H1 (cell line): ENCODE results near the gene BNC2. TPM values are rescaled to one million over a fixed set of nuclear protein-coding genes. Genes with fewer than 3 reads are reported as not detected.

Source experiments
- MAX ChIP-seq: IDR thresholded peaks from 2 replicates; pipeline ENCODE4 v1.6.1; 2012; ENCODE audit warnings: inconsistent platforms
- NANOG ChIP-seq: IDR thresholded peaks from 2 replicates; pipeline ENCODE4 v1.6.1; 2011; ENCODE audit warnings: low read length, low read depth, mild to moderate bottlenecking, inconsistent platforms; ENCODE audit not compliant: insufficient read depth, poor library complexity, severe bottlenecking
- POLR2AphosphoS5 ChIP-seq: IDR thresholded peaks from 2 replicates; pipeline ENCODE4 v1.6.1; 2011; ENCODE audit warnings: low read depth, low read length
- RXRA ChIP-seq: IDR thresholded peaks from 2 replicates; pipeline ENCODE4 v1.6.1; 2011; ENCODE audit warnings: low read depth, mild to moderate bottlenecking, low read length, moderate library complexity; ENCODE audit not compliant: insufficient read depth
- SIN3A ChIP-seq, 2 experiments: IDR thresholded peaks in 1 of 2; conservative IDR thresholded peaks in 1 of 2; 2 replicates each; pipeline ENCODE4 v1.6.1; 2011 to 2012; ENCODE audit warnings: low read length in 2 of 2, improper control_type of control experiment in 1 of 2, low read depth in 1 of 2, mild to moderate bottlenecking in 1 of 2
- SIRT6 ChIP-seq: IDR thresholded peaks from one replicate; pipeline ENCODE4 v1.7.1; 2012; ENCODE audit warnings: low read length, inconsistent platforms
- TBP ChIP-seq: IDR thresholded peaks from 2 replicates; pipeline ENCODE4 v1.6.1; 2011; ENCODE audit warnings: low read depth, low read length, improper control_type of control experiment
- USF2 ChIP-seq: IDR thresholded peaks from 2 replicates; pipeline ENCODE4 v1.6.1; 2011; ENCODE audit warnings: low read length, improper control_type of control experiment
- polyA plus RNA-seq, 7 experiments: library from polyadenylated mRNA; depleted of rRNA in 3 of 7; stranded (reverse) in 5 of 7; unstranded in 2 of 7; fragments of >200 nt in 5 of 7; fragments of 200-250 nt in 2 of 7; gene quantifications; 1 replicate in 5 of 7; 2 replicates in 1 of 7; 4 replicates in 1 of 7; pipeline versions ENCODE4 v1.2.1 to v1.2.3, GENCODE V29; 2011 to 2013; ENCODE audit warnings: missing spikeins in 2 of 7, mixed read lengths in 2 of 7
- total RNA-seq: library from RNA; stranded (reverse); fragmentation: NEBNext Ultra II Directional; extraction: Animal tissue kit (Norgen Biotek cat#: 25700); gene quantifications from 2 replicates; pipeline ENCODE4 v1.2.1, GENCODE V29; 2021
- TF ChIP-seq, protein P1 (sequence below): fragments of 300-600 bp; sonication (generic); IDR thresholded peaks from 2 replicates; pipeline ENCODE4 v1.7.1; 2012; ENCODE audit warnings: low read length, moderate library complexity, mild to moderate bottlenecking, inconsistent platforms; ENCODE audit not compliant: insufficient replicate concordance

The BNC2 gene
- total and polyA plus RNA-seq, 2 of the 8 experiments (the other 6 are each of a cell fraction or from before 2014, with no cell fraction given) = 16.0 to 26.8 TPM

- no peak for TF ChIP-seq RXRA
- TF ChIP-seq, protein P1, sequence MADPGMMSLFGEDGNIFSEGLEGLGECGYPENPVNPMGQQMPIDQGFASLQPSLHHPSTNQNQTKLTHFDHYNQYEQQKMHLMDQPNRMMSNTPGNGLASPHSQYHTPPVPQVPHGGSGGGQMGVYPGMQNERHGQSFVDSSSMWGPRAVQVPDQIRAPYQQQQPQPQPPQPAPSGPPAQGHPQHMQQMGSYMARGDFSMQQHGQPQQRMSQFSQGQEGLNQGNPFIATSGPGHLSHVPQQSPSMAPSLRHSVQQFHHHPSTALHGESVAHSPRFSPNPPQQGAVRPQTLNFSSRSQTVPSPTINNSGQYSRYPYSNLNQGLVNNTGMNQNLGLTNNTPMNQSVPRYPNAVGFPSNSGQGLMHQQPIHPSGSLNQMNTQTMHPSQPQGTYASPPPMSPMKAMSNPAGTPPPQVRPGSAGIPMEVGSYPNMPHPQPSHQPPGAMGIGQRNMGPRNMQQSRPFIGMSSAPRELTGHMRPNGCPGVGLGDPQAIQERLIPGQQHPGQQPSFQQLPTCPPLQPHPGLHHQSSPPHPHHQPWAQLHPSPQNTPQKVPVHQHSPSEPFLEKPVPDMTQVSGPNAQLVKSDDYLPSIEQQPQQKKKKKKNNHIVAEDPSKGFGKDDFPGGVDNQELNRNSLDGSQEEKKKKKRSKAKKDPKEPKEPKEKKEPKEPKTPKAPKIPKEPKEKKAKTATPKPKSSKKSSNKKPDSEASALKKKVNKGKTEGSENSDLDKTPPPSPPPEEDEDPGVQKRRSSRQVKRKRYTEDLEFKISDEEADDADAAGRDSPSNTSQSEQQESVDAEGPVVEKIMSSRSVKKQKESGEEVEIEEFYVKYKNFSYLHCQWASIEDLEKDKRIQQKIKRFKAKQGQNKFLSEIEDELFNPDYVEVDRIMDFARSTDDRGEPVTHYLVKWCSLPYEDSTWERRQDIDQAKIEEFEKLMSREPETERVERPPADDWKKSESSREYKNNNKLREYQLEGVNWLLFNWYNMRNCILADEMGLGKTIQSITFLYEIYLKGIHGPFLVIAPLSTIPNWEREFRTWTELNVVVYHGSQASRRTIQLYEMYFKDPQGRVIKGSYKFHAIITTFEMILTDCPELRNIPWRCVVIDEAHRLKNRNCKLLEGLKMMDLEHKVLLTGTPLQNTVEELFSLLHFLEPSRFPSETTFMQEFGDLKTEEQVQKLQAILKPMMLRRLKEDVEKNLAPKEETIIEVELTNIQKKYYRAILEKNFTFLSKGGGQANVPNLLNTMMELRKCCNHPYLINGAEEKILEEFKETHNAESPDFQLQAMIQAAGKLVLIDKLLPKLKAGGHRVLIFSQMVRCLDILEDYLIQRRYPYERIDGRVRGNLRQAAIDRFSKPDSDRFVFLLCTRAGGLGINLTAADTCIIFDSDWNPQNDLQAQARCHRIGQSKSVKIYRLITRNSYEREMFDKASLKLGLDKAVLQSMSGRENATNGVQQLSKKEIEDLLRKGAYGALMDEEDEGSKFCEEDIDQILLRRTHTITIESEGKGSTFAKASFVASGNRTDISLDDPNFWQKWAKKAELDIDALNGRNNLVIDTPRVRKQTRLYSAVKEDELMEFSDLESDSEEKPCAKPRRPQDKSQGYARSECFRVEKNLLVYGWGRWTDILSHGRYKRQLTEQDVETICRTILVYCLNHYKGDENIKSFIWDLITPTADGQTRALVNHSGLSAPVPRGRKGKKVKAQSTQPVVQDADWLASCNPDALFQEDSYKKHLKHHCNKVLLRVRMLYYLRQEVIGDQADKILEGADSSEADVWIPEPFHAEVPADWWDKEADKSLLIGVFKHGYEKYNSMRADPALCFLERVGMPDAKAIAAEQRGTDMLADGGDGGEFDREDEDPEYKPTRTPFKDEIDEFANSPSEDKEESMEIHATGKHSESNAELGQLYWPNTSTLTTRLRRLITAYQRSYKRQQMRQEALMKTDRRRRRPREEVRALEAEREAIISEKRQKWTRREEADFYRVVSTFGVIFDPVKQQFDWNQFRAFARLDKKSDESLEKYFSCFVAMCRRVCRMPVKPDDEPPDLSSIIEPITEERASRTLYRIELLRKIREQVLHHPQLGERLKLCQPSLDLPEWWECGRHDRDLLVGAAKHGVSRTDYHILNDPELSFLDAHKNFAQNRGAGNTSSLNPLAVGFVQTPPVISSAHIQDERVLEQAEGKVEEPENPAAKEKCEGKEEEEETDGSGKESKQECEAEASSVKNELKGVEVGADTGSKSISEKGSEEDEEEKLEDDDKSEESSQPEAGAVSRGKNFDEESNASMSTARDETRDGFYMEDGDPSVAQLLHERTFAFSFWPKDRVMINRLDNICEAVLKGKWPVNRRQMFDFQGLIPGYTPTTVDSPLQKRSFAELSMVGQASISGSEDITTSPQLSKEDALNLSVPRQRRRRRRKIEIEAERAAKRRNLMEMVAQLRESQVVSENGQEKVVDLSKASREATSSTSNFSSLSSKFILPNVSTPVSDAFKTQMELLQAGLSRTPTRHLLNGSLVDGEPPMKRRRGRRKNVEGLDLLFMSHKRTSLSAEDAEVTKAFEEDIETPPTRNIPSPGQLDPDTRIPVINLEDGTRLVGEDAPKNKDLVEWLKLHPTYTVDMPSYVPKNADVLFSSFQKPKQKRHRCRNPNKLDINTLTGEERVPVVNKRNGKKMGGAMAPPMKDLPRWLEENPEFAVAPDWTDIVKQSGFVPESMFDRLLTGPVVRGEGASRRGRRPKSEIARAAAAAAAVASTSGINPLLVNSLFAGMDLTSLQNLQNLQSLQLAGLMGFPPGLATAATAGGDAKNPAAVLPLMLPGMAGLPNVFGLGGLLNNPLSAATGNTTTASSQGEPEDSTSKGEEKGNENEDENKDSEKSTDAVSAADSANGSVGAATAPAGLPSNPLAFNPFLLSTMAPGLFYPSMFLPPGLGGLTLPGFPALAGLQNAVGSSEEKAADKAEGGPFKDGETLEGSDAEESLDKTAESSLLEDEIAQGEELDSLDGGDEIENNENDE = no peak
- TF ChIP-seq SIN3A (conservative IDR thresholded peaks at IDR 0.05 in 1 of 2, IDR thresholded peaks at IDR 0.05 in 1 of 2; ENCODE audit: low read depth in 1 of 2, low read length in 2 of 2) = no peak
- TF ChIP-seq USF2 = no peak
- no peak for TF ChIP-seq TBP
- TF ChIP-seq POLR2AphosphoS5 = no peak
- TF ChIP-seq MAX = no peak
- TF ChIP-seq SIRT6 = no peak
- TF ChIP-seq NANOG = no peak
- TF ChIP-seq, all 59 proteins: peak for 0
Observed at GRCh38 chr9:16482764-16483163, 387.7 kb downstream of the BNC2 start (continued).
